Stimulated activated CD8-positive, alpha-beta memory T cell treated with anti-CD3 and anti-CD28 coated beads, Interleukin-15, amount 100 ng/mL, for 48 hours (primary cell): ENCODE measurements around the gene CNNM2.
A peak's percentile ranks its signal among the peaks of the same experiment; 100 is the strongest.
"Not testable (repeated sequence)": the region's sequence is repeated elsewhere in the genome, so short reads cannot be mapped to it uniquely, and the experiment has no call there.

Experiments
- DNase-seq, 2 donors: peaks; one replicate each; pipeline ENCODE4 v3.0.0-alpha.2; 2020; ENCODE audit warnings: low read depth in 2 of 2

CNNM2 gene

DNA sequence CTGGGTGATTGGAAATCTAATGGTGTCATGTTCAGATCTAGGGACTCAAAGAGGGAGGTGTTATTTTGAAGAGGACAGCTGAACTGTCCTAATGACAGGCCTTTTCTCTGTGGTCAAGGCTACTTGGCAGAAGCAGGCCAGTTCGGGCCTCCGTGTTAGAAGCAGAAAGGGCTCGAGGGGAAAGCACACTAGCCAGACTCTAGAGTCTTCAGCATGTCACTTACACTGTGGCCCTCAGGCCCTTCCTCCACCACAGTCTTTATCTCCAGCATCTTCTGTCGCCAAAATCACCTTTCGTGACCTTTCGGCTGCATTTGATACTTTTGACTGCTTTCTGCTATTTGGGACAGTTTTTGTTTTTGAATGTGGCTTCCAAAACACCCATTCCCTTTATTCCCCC is 123.3 kb downstream of the CNNM2 start:
- no peak for DNase-seq

GRCh38 chr10:103042129-103042528 is 124.0 kb downstream of the CNNM2 start:
- no peak for DNase-seq

DNA sequence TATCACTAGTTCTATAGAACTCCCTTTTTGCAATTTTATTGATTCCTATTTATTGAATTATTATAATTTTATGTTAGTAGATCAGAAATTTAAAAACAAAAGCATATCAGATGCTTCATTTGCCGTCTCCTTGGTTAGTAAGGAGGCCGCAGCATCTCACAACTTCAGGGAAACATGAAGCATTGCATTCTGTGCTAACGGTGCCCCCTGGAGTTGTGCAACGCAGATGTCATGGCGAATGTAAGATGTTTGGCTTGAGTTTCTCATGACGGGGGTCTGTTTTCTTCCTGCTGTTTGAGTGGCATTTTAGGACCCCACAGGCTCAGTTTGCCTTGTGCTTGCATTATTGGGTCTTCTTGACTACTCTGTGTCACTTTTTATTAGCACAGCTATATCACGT is 124.8 kb downstream of the CNNM2 start:
- DNase-seq = no peak

DNA sequence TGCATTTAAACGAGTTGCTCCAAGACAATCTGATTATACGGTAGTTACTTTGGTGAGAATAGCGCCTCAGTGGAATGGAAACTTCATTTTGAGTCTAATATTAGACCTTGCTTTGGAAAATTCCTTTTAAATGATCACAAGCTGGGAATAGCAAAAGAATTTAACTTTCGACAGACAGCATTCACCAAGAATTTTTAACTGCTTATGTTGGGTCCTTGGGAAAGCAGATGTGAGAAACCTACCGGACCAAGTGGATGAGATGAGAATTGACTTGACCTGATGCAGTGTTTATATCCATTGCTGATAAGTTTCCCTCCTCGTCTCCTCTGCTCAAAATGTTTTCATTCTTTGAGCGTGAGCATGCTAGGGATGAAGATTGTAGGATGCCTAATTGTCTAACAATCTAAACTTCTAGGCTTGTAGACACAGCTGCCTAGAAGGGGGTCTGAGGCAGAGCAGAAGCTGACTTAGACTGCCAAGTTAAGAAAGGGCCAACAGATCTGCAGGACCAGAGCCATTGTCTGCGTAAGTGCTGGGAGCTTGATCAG is 126.9 kb downstream of the CNNM2 start:
- no peak for DNase-seq

DNA sequence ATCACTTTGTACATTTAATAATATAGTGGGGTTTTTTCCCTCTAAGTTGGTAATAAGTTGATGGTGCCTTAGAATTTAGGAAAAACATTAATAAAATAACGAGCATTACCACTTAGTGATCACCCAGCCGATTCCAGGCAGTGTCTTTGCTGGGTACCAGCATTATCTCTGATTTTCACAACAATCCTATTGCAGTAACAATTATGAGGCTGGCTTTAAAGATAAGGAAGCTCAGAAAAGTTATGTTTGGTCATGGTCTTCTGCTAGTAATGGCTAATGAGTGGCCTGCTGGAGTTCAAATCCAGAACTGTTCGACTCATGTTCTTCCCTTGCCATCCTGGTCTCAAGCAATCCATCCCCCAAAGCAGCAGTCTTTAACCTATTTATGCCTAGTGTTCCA is 127.9 kb downstream of the CNNM2 start:
- DNase-seq = no peak

GRCh38 chr10:103047381-103047780 is 129.3 kb downstream of the CNNM2 start:
- no peak for DNase-seq

DNA sequence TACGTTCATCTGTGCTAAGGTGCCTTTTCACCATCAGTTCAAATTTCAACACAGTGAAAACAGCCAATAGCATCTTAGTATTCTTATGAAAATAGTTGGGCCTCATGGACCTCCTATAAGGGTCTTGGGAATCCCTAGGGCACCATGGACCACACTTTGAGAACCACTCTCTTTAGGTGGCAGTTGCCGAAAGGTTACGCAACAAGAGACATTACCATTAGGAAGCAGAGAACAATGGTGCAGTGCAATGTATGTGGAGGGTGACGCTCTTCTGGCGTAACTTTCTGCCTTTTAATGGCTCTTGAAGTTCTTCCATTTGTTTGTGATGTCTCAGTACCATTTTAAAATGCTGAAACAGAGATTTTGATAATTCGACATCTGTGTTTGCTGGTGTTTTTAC is 131.1 kb downstream of the CNNM2 start:
- no peak for DNase-seq

GRCh38 chr10:103053659-103054581 is 135.8 kb downstream of the CNNM2 start:
- peak; percentile 28 to 32 for DNase-seq

- no peak for DNase-seq
These were observed 136.5 kb downstream of the CNNM2 start for GRCh38 chr10:103054621-103055020.

- DNase-seq = no peak
These were observed 137.0 kb downstream of the CNNM2 start for GRCh38 chr10:103055105-103055504.

DNA sequence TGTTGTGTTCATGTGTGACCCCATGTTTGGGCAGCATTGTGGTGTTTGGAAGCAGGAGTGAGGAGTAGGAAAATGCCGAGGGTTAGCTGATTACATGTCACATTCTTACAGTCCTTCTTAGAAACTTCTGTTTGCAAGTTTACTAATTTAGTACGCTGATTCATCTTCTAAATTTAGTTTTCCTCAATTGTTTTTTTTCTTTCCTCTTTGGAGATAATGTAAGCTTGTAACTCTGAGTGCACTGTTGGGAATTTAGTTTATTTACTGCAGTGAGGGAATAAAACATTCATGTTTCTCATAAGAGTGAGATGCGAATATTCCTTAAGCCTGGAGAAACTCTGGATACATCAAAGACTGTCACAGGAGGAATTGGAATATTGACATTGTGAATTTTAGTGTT is 139.9 kb downstream of the CNNM2 start:
- DNase-seq = no peak

DNA sequence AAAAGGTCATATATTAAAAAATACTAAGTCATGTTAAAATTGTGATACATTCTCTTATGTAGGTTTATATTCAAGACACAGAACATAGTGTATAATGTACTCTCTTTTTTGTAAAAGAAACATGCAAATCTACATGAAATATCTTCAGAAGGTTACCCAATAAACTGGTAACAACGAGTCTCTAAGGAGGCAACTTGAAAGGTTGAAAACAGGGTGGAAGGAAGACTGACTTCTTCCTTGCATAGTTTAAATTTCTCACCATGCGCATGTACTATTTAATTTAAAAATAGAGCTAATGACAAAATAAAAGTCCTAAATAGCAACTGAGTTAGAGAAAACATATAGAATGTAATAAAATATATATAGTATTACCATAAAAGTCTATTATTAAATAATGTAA is 142.5 kb downstream of the CNNM2 start:
- no peak for DNase-seq

- DNase-seq = no peak
These were observed 144.9 kb downstream of the CNNM2 start for GRCh38 chr10:103062854-103063590.

DNA sequence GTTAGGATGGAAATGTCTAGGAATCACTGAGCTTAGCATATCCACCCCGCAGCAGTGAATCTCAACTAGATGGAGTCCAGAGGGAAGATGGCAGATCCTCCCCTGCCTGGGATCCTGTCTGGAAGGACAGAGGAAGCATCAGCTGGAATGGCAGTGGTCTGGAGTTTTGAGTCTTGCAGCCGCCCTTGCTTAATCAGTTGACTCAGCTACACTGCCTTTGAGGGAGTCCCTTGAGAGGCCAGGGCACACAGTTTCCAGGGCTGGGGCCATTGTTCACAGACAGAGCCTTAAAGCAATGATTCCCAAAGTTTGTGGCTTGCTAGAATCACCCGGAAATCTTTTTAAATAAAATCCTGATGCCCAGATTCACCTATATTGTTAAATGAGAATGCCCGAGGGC is 146.9 kb downstream of the CNNM2 start:
- no peak for DNase-seq

DNA sequence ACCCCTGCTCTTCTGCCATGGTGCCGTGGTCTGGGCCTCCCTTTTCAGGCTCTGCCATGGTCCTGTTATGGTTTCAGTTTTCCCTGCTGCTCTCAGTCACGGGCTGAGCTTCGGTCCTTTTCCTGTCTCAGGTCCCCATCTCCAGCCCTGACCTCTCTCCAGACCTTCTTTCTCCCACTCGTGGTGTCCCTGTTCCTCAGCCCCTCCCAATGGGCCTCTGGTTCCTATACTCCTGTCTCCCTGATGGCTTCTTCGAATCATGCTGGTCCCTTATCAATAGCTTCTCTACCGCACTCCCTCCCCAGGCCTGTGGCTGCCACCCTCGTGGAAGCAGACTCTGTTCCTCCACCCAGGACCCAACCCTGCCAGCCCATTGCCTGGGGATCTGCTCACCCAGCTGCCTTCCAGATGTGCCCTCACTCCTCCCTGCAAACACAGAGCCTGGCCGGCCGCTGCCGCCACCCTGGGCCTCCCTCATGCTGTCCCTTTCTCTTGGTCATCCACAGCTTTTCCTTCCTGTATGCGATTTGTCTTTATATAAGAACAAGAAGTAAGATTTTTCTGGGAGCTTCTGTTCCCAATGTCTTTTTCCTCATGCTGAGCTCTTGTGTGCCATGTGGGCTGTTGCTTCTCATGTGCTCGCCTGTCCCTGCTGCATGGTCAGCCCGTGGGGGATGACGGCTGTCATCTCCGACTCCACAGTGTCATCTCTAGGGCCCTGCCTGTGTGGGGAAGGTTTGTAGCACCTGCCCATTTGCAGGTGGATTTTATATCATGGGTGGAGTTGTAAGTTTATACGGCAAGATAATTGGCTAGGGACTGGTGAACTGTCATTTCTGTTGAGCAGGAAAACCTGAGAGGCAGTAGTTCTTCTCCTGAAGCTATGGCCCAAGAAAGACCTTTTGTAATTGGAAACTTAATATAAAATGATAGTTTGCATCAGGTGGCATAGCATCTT is 148.3 kb downstream of the CNNM2 start:
- DNase-seq = no peak

GRCh38 chr10:103067099-103067477 is 149.0 kb downstream of the CNNM2 start:
- DNase-seq = not testable (repeated sequence)

- DNase-seq = no peak
These were observed 149.4 kb downstream of the CNNM2 start for GRCh38 chr10:103067484-103067883.

- no peak for DNase-seq
These were observed 149.9 kb downstream of the CNNM2 start for GRCh38 chr10:103067956-103068355.

GRCh38 chr10:103069453-103070331 is 151.6 kb downstream of the CNNM2 start:
- peak; percentile 34 to 35 for DNase-seq

- DNase-seq = no peak
These were observed 154.2 kb downstream of the CNNM2 start for GRCh38 chr10:103072276-103072675.

GRCh38 chr10:103072891-103073290 is 154.8 kb downstream of the CNNM2 start:
- DNase-seq = no peak
